GM21619 (cell line): Measurements from ENCODE around the gene PCBD2.
"Not testable (repeated sequence)": the region's sequence is repeated elsewhere in the genome, so short reads cannot be mapped to it uniquely, and the experiment has no call there.

Experiments used
- ATAC-seq: cut with Tn5 transposase; IDR thresholded peaks from one replicate; pipeline ENCODE4 v1.9.1; 2021; ENCODE audit not compliant: unreplicated experiment

Gene PCBD2

DNA sequence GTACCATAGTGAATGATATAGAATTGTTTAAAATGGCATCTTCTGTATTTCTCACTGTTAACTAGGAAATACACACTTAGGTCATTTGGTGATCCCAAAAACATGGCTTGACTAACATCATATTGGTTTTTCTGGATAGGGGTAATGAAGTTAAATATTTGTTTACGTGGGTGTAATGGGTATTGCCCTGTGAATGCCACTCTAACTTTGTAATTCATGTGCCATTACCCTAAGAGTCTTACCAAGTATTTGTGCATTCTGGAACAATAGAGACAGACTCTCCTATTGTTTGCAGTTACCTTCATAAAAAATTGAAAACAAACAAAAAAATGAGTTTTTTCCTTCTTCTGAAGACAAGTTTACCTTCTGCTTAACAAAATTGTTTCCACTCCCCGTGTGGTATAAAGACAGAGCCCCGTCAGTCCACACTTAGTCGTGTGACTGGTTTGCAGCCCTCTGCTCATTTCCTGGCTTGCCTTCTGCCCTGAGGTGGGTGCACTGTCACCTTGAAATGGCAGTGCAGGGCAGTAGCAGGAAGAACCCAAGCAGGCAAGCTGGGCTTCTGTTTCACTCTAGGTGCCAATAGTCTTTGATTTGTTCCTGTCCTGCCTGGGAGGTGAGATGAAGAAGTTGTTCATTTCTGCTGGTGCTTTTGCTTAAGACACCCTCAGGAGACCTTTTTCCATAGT lies 53.1 kb downstream of the PCBD2 start:
- no peak for ATAC-seq

DNA sequence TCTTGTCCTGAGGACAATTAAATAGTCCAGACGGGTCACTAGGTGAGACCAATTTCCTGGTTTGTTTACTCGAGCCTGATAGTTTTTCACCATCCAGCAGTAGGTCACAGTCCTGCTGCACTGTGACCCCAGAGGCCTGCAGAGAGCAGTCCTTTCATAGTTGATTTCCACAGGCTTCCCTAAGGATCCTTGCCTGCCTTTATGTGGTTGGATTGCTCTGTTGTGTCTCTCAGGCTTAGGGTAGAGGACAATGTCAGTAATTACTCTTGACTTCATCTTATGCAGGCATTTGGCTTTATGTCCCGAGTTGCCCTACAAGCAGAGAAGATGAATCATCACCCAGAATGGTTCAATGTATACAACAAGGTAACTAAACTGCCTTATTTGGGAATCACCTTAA lies 53.8 kb downstream of the PCBD2 start:
- ATAC-seq = no peak

- ATAC-seq = no peak
Observed at GRCh38 chr5:134963098-134963497, 58.2 kb downstream of the PCBD2 start.

- no peak for ATAC-seq
Observed at GRCh38 chr5:134964359-134965270, 59.7 kb downstream of the PCBD2 start.

- no peak for ATAC-seq
Observed at GRCh38 chr5:134965271-134965825, 60.4 kb downstream of the PCBD2 start.

- ATAC-seq = no peak
Observed at GRCh38 chr5:134967607-134968006, 62.7 kb downstream of the PCBD2 start, which contains the start of gene CATSPER3. Gene CATSPER3, plus strand, starts transcription at chr5:134967907. Its CDS starts 85 bp downstream, at chr5:134967992.

DNA sequence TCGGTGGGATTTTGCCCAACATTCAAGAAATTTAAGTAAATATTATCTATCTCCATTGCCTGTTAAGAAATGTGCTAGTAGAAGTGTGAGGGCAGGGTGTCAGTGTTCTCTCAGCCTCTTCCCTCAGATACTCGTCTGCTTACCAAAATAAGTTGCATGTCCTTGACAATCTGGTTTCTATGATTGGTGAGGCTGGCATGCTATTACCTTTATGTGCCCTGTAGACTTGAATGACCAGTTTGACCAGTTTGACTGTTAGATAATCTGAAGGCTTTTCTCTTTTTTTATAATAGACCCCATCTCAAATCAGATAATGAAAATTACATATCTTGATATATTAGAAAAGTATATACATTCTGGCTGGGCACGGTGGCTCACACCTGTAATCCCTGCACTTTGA lies 63.1 kb downstream of the PCBD2 start:
- no peak for ATAC-seq

GRCh38 chr5:134969166-134969565 lies 64.2 kb downstream of the PCBD2 start:
- no peak for ATAC-seq

DNA sequence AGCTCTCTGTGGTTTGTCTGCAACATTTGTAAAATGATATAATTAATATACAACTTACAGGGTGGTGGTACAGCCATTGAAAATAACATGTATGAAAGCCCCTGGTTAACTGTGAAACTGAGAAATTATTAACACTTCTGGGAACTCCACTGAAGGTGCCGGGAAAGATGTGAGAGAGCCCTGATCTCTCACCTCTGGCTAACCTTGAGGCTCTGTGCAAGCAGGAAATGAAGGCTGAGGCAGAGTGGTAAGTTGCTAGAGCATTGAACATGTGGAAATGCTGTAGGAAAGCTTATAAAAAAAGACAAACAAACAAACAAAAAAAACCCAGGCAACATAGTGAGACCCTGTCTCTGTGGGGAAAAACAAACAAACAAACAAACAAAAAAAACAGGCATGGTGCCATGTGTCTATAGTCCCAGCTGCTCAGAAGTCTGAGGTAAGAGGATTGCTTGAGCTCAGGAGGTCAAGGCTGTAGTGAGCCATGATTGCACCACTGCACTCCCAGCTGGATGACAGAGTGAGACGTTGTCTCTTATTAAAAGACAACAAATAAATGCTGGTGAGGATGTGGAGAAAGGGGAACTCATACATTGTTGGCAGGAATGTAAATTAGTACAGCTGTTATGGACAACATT lies 70.3 kb downstream of the PCBD2 start:
- ATAC-seq = peak; percentile 58

DNA sequence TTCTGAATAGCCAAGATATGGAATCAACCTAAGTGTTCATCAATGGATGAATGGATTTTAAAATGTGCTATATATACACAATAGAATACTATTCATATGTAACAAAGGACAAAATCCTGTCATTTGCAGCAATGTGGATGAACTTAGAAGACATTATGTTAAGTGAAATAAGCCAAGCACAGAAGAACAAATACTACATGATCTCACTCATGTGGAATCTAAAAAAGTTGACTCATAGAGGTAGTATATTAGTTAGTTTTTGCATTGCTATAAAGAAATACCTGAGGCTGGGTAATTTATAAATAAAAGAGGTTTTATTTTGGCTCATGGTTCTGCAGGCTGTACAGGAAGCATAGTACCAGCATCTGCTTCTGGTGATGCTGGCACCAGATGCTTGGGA lies 70.9 kb downstream of the PCBD2 start:
- no peak for ATAC-seq

DNA sequence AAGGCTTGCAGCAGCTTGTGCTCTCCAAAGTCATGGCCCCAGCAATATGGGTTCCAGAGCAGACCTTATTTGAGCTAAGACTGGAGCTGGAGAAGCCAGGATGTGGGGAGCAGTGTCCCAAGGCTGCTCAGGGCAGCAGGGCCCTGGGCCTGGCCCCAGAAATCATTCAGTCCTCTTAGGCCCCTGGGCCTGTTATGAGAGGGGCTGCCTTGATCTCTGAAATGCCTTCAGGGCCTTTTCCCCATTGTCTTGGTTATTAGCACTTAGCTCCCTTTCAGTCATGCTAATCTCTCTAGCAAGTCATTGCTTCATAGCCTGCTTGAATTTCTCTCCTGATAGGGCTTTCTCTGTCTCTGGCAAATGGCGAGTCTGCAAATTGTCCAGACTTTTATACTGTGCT lies 71.9 kb downstream of the PCBD2 start:
- no peak for ATAC-seq

GRCh38 chr5:134979416-134979815 lies 74.5 kb downstream of the PCBD2 start:
- ATAC-seq = no peak

DNA sequence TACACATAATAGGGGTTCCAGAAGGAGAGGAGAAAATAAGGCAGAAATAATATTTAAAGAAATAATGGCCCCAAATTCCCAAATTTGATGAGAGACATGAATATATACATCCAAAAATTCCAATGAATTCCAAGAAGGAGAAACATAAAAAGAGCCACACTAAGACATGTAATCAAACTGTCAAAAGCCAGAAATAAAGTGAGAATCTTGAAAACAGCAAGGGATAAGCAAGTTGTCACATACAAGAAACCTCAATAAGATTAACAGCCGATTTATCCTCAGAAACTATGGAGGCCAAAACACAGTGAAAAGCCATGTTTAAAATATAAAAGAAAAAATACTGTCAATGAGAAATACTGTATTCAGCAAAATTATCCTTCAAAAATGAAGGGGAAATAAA lies 77.3 kb downstream of the PCBD2 start:
- no peak for ATAC-seq

GRCh38 chr5:134989266-134989830 lies 84.4 kb downstream of the PCBD2 start:
- no peak for ATAC-seq

GRCh38 chr5:134990183-134990582 lies 85.3 kb downstream of the PCBD2 start:
- not testable (repeated sequence) for ATAC-seq

DNA sequence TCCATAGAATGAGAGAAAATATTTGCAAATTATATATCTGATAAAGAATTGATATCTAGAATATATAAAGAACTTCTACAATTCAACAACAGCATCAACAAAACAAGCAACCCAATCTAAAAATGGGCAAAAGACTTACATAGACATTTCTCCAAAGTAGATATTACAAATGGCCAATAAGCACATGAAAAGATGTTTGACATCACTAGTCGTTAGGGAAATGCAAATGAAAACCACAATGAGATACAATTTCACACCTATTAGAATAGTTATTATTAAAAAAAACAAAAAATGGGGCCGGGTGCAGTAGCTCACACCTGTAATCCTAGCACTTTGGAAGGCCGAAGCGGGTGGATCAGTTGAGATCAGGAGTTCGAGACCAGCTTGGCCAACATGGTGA lies 87.2 kb downstream of the PCBD2 start:
- no peak for ATAC-seq

- ATAC-seq = no peak
Observed at GRCh38 chr5:134993161-134993560, 88.2 kb downstream of the PCBD2 start.

DNA sequence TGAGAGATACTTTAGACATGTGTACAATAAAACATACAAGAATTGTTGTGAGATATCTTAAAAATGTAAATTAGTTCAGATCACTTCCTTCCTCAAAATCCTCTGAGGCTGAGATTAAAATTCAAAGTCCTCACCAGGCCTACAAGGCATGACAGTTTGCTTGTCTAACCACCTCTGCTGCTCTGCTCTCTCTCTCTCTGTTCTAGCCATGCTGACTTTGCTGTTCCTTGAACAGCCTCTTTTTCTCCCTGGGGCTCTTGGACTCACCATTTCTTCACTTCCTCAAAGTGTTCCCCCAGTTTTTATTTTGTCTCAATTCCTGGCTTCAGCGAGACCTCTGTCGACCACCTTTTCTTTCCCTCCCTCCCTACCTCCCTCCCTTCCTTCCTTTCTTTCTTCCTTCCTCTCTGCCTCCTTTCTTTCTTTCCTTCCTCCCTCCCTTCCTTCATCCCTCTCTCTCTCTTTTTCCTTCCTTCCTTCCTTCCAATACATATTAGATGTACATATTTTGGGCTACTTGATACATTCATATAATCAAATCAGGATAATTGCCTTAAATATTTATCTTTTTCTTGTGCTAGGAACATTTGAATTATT lies 89.7 kb downstream of the PCBD2 start:
- ATAC-seq = no peak

DNA sequence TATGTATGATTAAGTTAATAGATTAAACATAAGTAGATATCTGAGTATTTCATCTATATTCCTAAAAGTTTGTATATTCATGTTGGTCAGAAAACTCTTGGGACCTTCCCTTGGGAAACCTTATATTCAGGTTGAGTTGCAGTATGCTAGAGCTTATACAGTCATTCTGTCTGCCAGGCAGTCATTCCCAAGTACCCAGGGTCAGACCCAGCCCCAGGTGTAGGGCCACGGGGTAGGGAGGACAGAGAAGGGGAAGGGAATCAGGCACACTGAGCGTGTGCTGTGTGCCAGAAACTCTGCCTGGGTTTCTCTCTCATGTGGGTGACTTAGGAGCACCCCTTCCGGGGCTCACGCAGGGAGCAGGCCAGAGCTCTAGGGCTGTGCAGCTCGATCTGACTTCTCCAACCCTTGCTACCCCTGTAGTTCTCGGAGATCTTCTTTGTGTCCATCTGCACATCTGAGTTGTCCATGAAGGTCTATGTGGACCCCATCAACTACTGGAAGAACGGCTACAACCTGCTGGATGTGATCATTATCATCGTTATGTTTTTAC lies 91.0 kb downstream of the PCBD2 start:
- ATAC-seq = no peak

DNA sequence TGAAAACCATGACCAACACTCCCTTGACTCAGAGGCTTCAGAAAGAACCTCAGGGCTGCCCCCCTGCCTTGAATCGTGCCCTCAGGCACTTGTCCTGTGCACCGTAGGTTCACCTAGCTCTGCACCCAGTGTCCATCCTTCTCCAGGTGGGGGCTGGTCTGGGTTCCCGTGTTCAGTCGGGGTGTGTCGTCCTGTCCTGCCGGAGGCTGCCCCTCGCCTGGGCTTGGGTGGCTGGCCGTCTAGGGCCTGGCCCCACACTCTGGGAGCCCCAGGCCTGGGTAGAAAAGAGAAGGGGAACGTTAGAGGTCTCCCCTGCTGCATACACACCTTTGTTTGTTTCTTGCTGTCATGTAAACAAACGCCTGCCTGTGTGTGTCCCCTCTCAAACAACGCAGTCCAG lies 92.1 kb downstream of the PCBD2 start:
- no peak for ATAC-seq
